ENCODE data around the gene LTB.

The LTB gene

DNA sequence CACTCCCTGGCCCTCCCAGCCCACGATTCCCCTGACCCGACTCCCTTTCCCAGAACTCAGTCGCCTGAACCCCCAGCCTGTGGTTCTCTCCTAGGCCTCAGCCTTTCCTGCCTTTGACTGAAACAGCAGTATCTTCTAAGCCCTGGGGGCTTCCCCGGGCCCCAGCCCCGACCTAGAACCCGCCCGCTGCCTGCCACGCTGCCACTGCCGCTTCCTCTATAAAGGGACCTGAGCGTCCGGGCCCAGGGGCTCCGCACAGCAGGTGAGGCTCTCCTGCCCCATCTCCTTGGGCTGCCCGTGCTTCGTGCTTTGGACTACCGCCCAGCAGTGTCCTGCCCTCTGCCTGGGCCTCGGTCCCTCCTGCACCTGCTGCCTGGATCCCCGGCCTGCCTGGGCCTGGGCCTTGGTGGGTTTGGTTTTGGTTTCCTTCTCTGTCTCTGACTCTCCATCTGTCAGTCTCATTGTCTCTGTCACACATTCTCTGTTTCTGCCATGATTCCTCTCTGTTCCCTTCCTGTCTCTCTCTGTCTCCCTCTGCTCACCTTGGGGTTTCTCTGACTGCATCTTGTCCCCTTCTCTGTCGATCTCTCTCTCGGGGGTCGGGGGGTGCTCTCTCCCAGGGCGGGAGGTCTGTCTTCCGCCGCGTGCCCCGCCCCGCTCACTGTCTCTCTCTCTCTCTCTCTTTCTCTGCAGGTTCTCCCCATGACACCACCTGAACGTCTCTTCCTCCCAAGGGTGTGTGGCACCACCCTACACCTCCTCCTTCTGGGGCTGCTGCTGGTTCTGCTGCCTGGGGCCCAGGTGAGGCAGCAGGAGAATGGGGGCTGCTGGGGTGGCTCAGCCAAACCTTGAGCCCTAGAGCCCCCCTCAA, 9.9 kb downstream of the LTB start, which contains the start of gene LTA:
TSS of gene LTA (plus strand) at position 249 of the 871 bp plus-strand sequence. CDS start at position 703, 454 bp downstream.
- DNase-seq (ENCODE audit: low spot score): peak; percentile 75
- no peak for TF ChIP-seq CTCF (IDR thresholded peaks at IDR 0.05; ENCODE audit: borderline replicate concordance, control extremely low read depth, extremely low read depth, insufficient read depth, missing control alignments)
- in situ Hi-C loops (cut with MboI; ENCODE audit: low sequenced_read_pairs, unreplicated experiment): no loop called here

GRCh38 chr6:31569861-31570536, 12.2 kb downstream of the LTB start:
- in situ Hi-C loops (cut with MboI; ENCODE audit: low sequenced_read_pairs, unreplicated experiment): no loop called here
- no peak for TF ChIP-seq CTCF (IDR thresholded peaks at IDR 0.05; ENCODE audit: borderline replicate concordance, control extremely low read depth, extremely low read depth, insufficient read depth, missing control alignments)
- DNase-seq (ENCODE audit: low spot score): no peak

DNA sequence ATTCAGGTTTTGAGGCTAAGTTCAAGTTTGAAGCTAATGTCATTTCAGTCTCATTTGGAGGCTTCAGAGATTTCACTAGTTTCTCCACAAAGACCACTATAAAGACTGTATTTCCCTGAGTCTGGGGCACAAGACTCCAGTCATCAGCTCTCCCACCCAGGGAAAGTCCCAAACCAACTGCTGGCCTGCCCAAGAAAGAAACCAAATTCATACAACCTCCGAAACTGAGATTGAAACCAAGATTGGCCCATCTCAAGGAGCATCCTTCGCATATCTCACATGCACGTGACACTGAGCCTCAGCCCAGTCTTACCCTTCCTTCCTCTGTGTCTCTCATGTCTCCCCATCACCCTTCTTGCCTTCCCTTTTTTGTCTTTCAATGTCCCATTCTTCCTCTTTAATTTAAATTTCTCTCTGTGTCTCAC, 13.7 kb downstream of the LTB start:
- no peak for TF ChIP-seq CTCF (IDR thresholded peaks at IDR 0.05; ENCODE audit: borderline replicate concordance, control extremely low read depth, extremely low read depth, insufficient read depth, missing control alignments)
- in situ Hi-C loops (cut with MboI; ENCODE audit: low sequenced_read_pairs, unreplicated experiment): no loop called here
- DNase-seq (ENCODE audit: low spot score): peak; percentile 75

GRCh38 chr6:31567531-31568370, 14.5 kb downstream of the LTB start:
- TF ChIP-seq CTCF (IDR thresholded peaks at IDR 0.05; ENCODE audit: borderline replicate concordance, control extremely low read depth, extremely low read depth, insufficient read depth, missing control alignments): no peak
- in situ Hi-C loops (cut with MboI; ENCODE audit: low sequenced_read_pairs, unreplicated experiment): no loop called here
- DNase-seq (ENCODE audit: low spot score): no peak

DNA sequence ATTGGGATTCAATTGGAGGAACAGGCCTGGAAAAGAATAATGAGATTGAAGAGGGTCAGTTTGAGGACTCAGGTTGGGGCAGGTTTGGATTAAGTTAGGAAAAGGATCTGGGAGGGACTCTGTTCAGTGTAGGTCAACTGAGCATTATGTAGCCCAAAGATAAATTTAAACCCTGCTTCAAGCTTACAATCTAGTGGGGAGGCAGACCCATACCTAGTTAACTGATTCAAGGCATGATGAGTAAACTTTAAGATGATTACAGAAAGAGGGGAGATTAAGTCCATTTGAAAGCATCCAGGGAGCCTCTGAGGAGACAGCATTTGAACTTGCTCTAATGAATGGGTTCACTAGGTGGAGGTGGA, 21.5 kb downstream of the LTB start:
- TF ChIP-seq CTCF (IDR thresholded peaks at IDR 0.05; ENCODE audit: borderline replicate concordance, control extremely low read depth, extremely low read depth, insufficient read depth, missing control alignments): no peak
- no peak for DNase-seq (ENCODE audit: low spot score)
- in situ Hi-C loops (cut with MboI; ENCODE audit: low sequenced_read_pairs, unreplicated experiment): no loop called here
